Stimulated activated CD4-positive, alpha-beta T cell treated with anti-CD3 and anti-CD28 coated beads, Interleukin-1b, Interleukin-23, amount 100 ng/mL, for 24 hours (primary cell): ENCODE measurements around the gene JAKMIP3.

Experiments
- DNase-seq, 4 experiments: peaks; one replicate each; pipeline ENCODE4 v3.0.0-alpha.2; 2020; ENCODE audit warnings: low read depth in 4 of 4, low spot score in 1 of 4

The JAKMIP3 gene

DNA sequence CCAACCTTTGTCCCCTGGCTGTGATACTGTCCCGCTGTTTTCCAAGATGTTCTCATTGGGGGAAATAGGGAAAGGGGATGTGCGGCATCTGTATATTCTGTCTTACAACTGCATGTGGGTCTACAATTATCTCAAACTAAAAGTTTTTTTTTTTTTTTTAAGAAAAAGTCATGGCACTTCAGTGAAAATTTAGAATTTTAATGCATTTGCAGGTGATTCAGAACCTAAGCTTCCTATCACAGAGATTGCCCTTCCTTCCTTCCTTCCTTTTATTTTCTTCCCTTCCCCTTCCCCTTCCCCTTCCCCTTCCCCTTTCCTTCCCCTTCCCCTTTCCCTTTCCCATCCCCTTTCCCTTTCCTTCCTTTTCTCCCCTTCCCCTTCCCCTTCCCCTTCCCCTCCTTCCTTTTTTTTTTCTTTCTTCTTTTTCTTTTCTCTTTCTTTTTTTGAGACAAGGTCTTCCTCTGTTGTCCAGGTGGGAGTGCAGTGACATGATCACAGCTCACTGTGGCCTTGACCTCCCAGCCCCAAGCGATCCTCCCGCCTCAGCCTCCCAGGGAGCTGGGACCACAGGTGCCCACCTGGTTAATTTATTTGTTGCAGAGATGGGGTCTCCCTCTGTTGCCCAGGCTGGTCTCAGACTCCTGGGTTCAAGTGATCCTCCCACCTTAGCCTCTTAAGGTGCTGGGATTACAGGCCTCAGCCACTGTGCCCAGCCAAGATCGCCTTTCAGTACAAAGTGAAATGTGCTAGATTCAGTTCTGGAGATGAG is 32.0 kb downstream of the JAKMIP3 start:
- DNase-seq: no peak

- DNase-seq: no peak
Observed at GRCh38 chr10:132098539-132099388, 33.0 kb downstream of the JAKMIP3 start.

GRCh38 chr10:132099389-132100090 is 33.8 kb downstream of the JAKMIP3 start:
- no peak for DNase-seq

DNA sequence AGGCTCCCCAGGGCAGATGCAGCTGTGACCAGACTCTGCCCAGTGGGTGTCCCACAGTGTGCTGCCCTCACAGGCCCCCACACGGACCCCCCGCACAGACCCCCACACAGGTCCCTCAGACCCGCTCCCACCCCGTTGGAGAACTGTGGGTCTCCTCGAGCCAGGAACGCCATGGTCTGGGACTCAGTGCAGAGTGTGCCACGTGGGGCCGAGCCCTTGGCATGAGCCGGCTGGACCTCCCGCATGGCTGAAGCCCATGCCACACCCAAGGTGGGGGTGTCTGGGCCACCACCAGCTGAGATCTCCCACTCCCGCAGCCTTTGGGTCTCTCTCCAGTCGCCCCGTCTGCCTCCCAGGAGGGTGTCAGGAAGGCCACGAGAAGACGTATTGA is 34.3 kb downstream of the JAKMIP3 start:
- DNase-seq: no peak

GRCh38 chr10:132100556-132101349 is 35.0 kb downstream of the JAKMIP3 start:
- no peak for DNase-seq

- no peak for DNase-seq
Observed at GRCh38 chr10:132101529-132101928, 35.8 kb downstream of the JAKMIP3 start.

- no peak for DNase-seq
Observed at GRCh38 chr10:132102071-132102716, 36.4 kb downstream of the JAKMIP3 start.

DNA sequence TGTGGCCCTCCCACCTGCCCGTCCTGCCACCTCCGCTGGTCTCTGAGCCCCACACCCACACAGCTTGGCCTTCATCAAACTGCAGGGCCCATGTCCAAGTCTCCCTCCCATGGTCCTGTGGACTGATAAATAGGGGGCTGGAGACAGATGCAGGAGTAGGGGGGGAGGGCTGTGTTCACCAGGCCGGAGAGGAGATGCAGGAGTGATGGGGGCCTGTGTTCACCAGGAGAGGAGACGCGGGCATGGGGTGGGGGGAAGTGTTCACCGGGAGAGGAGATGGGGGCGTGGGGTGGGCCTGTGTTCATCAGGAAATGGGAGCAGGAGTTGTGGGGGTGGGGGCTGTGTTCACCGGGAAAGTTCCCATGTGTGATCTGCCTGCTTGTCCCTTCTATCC is 37.0 kb downstream of the JAKMIP3 start:
- DNase-seq: no peak

DNA sequence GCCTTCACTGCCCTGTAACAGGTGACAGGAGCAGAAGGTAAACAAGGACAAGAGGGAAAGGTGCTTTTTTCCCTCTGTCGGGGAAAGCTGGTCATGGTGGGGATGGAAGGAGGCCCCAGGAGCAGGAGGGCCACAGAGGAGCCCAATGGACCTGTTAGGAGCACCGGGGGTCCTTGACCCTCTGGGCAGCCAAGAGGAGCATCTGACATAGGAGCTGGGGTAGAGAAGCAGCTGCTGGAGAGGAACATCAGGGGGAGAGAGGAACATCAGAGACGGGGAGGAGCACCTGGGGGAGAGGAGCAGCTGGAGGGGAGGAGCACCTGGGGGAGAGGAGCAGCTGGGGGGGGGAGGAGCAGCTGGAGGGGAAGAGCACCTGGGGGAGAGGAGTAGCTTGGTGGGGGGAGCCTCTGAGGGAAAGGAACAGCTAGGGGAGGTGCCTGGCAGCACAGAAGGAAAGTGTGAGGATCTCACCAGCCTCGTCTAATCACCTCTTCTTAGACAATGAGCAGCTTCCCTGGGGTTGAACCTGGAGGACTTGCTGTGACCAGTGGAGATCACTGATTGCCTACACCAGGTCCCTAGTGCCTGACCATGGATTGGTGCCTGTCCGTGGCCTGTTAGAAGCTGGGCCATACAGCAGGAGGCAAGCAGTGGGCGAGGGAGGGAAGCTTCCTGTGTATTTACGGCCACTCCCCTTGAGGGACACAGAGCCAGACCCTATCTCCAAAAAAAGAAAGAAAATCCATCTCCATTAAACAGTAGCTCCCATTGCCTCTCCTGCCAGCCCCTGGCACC is 37.6 kb downstream of the JAKMIP3 start:
- DNase-seq: no peak

- no peak for DNase-seq
Observed at GRCh38 chr10:132104062-132104461, 38.3 kb downstream of the JAKMIP3 start.

DNA sequence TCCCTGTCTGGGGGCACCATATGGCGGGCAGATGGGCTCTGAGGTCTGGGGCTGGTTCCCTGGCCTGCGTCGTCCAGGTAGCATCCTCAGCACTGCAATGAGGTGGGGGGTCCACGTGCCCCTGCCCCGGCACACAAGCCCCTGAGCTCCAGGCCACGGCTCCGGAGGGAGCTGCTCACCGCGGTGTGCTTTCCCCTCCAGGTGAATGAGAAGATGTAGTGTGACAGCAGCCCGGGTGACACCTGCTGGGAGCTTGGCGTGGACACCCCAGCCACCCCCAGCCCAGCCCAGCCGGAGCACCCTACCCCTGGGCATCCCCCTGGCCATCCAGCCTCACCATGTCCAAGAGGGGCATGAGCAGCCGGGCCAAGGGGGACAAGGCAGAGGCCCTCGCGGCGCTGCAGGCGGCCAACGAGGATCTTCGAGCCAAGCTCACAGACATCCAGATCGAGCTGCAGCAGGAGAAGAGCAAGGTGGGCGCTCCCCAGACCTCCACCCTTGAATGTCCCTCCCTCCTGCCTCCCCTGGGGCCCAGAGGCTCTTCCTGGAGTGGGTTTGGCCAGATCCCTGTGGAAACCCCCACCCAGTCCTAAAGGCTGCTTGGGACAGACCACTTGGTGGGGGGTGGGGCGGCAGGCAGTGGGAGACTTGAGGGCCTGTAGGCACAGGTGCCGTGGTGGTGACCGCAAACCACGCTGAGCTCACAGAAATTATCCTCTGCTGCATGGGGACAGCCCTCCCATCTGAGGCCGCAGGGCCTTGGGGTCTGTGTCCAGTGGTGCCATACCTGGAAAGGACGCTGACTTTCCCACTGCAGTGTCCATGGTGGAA is 38.9 kb downstream of the JAKMIP3 start:
- DNase-seq: no peak

DNA sequence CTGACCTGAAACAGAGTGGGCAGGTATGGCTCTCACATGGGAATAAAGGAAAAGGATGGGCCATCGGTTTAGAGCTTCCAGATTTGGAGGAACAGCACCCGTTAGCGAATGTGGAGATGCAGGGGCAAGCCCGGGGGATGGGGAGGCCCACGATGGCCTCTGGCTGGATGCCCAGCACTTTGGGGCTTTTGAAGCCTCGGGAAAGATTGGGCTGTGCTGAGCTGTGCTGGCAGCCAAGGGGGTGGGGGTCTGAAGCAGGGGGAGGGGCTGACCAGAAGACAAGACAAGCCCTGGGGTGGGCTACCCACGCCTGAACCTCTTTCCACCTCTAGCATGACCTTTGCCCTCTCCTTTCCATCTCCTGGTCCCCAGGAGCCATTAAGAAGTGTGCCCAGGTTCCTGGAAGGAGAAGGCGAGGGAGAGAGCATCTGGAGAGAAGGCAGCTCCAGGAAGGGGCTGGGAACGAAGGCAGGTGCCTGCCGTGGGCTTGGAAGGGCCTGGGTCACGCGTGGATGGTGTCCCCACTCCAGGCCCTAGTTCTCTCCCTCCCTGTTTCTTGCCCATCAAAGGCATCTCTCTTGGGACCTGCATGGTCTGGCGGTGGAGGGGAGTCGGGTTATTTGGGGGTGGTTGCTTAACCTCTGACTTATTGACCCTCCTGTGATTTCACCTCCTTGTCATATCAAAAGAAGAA is 39.7 kb downstream of the JAKMIP3 start:
- no peak for DNase-seq

- no peak for DNase-seq
Observed at GRCh38 chr10:132106431-132106830, 40.7 kb downstream of the JAKMIP3 start.

- DNase-seq: no peak
Observed at GRCh38 chr10:132107186-132107948, 41.6 kb downstream of the JAKMIP3 start.

GRCh38 chr10:132107949-132108877 is 42.5 kb downstream of the JAKMIP3 start:
- no peak for DNase-seq

- no peak for DNase-seq
Observed at GRCh38 chr10:132109341-132110110, 43.8 kb downstream of the JAKMIP3 start.
